ENCODE results near the gene FGD5. TPM values are rescaled to one million over a fixed set of nuclear protein-coding genes. Genes with fewer than 3 reads are reported as not detected.

Gene FGD5
- total RNA-seq, 1 donor from 2014 or later, result 86.1 TPM

GRCh38 chr3:14829811-14830210, 11.0 kb downstream of the FGD5 start:
- peak; percentile 39 to 66 for DNase-seq (ENCODE audit: low read depth in 2 of 2)

GRCh38 chr3:14831916-14832450, 13.2 kb downstream of the FGD5 start:
- DNase-seq (ENCODE audit: low read depth in 2 of 2), result no peak

GRCh38 chr3:14832975-14833722, 14.4 kb downstream of the FGD5 start:
- peak in 1 of 2 donors; percentile 81 for DNase-seq (ENCODE audit: low read depth in 2 of 2)

- DNase-seq (ENCODE audit: low read depth in 2 of 2), result no peak
Measured at GRCh38 chr3:14834121-14834520, 15.4 kb downstream of the FGD5 start.

- DNase-seq (ENCODE audit: low read depth in 2 of 2), result no peak
Measured at GRCh38 chr3:14834807-14835466, 16.2 kb downstream of the FGD5 start.

GRCh38 chr3:14836049-14836468, 17.3 kb downstream of the FGD5 start:
- DNase-seq (ENCODE audit: low read depth in 2 of 2), result peak in 1 of 2 donors; percentile 63

- no peak for DNase-seq (ENCODE audit: low read depth in 2 of 2)
Measured at GRCh38 chr3:14837186-14837877, 18.6 kb downstream of the FGD5 start.

- peak; percentile 38 to 50 for DNase-seq (ENCODE audit: low read depth in 2 of 2)
Measured at GRCh38 chr3:14837878-14838258, 19.1 kb downstream of the FGD5 start.

- DNase-seq (ENCODE audit: low read depth in 2 of 2), result no peak
Measured at GRCh38 chr3:14839236-14839635, 20.5 kb downstream of the FGD5 start.

GRCh38 chr3:14841836-14842235, 23.1 kb downstream of the FGD5 start:
- no peak for DNase-seq (ENCODE audit: low read depth in 2 of 2)

- no peak for DNase-seq (ENCODE audit: low read depth in 2 of 2)
Measured at GRCh38 chr3:14842277-14842676, 23.5 kb downstream of the FGD5 start.

- DNase-seq (ENCODE audit: low read depth in 2 of 2), result no peak
Measured at GRCh38 chr3:14843321-14843720, 24.6 kb downstream of the FGD5 start.

GRCh38 chr3:14844386-14845170, 25.8 kb downstream of the FGD5 start:
- no peak for DNase-seq (ENCODE audit: low read depth in 2 of 2)

- no peak for DNase-seq (ENCODE audit: low read depth in 2 of 2)
Measured at GRCh38 chr3:14845180-14845579, 26.4 kb downstream of the FGD5 start.

GRCh38 chr3:14845826-14846225, 27.1 kb downstream of the FGD5 start:
- no peak for DNase-seq (ENCODE audit: low read depth in 2 of 2)

- no peak for DNase-seq (ENCODE audit: low read depth in 2 of 2)
Measured at GRCh38 chr3:14846226-14846880, 27.6 kb downstream of the FGD5 start.

- DNase-seq (ENCODE audit: low read depth in 2 of 2), result peak; percentile 46 to 53
Measured at GRCh38 chr3:14847613-14848541, 29.1 kb downstream of the FGD5 start.

GRCh38 chr3:14848906-14849305, 30.1 kb downstream of the FGD5 start:
- no peak for DNase-seq (ENCODE audit: low read depth in 2 of 2)

GRCh38 chr3:14849638-14850230, 31.0 kb downstream of the FGD5 start:
- peak in 1 of 2 donors; percentile 77 for DNase-seq (ENCODE audit: low read depth in 2 of 2)

Data from lung microvascular endothelial cell (primary cell).